CD4-positive, alpha-beta T cell treated with Interleukin-12 subunit alpha and Interleukin-12 subunit beta, for 1 hour (primary cell): ENCODE data around the gene PADI2.
A peak's percentile ranks its signal among the peaks of the same experiment; 100 is the strongest.

ENCODE experiments used
- DNase-seq: peaks from one replicate; pipeline ENCODE4 v3.0.0-alpha.2; 2020

The PADI2 gene

DNA sequence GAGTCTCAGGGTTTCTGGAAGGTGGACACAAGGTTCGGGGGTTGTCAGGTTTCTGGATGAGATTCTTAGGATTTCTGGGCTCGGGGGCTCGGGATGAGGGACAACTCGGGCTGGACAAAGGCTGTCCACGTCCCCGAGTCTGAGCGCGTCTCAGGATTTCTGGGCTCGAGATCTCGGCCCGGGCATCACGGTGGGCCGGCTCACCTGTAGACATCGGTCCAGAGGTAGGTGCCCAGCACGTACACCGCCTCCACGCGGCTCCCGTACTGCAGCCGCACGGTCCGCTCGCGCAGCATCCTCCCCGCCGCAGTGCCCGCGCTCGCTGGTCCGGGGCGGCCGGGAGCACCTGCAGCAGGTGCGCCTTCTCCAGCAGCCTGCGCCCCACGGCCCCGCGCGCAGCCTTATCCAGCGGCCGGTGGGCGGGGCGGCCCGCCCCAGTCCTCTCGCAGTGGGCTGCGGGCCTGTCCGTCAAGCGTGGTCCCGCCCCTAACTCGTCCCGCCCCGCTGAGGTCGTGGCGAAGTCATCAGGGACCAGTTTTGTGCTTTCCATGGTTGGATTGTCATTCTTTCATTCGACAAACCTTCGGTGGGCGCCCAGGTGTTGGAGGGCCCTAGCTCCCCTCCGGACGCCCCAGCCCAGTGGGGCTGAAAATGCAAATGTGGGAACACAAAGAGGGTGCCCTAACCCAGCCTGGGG lies at the start of gene PADI2:
PADI2 (minus strand) TSS at position 376 of the 697 bp plus-strand sequence; CDS start at position 296, 80 bp downstream.
- peak; percentile 52 for DNase-seq

DNA sequence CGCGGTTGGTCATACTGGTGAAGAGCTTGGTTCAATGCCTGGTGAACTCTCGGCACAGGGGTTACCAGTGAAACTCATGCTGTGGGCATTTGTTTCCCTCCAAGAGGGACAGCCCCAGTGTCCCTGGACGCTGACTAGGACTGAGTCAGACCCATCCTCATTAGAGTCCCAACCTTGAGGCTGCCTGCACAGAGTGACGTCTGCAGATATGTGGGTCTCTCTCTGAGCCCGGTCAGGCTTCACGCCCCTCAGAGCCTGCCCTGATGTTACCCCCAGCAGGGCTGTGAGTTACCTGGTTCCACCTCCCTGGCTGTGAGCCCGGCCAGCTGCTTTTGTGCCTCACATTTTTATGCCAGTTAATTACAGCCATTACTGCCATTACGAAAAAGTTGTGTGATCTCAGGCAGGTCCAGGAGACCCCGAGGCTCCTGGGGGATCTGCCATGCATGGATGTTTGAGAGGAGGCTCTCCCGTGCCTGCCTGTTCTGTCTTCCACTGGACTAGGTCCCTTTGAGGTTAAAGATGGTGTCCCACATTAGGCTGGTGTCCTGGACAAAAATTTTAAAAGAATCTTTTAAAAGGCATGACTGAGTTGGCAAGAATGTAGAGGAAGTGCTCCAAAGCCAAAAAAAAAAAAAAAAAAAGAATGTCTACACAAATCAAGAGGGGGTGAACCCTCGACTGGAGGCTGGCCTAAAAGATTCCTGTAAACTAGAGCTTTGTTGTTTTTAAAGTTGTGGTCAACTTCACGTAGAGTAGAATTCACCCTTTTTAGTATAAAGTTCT lies 49.0 kb upstream of the PADI2 start:
- no peak for DNase-seq

DNA sequence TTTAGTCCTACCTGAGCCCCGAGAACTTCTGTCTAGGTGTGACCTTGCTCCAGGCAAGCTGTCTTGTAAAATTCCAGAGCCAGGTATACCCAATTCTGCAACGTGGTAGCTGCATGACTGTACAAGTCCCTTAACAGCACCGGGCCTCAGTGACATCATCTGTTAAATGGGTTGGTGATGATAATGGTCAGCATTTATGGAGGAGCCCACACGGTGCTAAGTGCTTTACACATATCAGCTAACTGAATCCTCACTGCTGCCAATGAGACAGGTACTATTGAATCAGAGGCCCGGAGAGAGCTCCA lies 48.5 kb upstream of the PADI2 start:
- DNase-seq, result no peak

DNA sequence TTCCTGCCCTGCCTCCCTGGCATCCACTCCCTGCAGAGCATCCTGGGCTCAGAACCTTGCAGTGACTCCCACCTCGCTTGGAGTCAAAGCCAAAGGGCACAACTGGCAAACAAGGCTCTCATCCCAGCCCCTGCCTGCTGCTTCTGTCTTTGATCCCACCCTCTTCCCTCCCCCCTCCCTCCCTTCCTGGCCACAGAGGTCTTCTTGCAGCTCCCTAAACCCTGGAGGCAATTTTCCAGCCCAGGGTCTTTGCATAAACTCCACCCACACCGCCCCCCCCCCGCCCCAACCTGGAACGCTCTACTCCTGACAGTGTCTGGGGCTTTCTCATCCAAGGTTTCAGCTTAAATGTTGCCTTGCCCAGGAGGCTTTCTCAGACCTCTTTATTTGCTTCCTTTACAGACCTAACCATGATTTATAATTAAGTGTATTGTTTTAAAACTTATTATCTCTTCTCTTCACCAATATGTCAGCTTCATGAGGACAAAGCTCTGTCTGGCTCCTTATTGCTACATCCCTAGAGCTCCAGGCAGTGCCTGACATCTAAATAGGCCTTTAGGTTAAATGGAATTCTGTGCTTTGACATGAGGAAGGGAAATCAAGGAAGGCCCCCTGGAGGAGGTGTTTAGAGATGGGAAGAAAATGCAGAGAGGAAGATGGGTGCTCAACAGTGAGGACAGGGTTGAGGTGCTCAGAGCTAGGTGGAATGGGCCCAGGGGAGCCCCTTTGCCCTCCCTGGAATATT lies 48.0 kb upstream of the PADI2 start:
- DNase-seq, result no peak

DNA sequence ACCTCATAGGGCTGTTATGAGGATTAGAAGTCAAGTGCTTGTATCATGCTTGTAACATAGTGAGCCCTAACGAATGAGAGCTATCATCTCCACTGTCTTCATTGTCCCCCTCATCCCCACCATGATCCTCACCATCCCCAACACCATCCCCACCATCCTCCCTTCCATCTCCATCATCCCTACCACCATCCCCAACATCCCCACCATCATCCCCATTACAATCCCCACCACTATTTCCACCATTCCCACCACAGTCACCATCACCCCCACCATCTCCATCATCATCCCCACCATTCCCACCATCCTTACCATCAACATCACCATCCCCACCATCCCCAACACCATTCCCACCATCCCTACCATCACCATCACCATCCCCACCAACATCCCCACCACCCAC lies 46.6 kb upstream of the PADI2 start:
- DNase-seq, result no peak

DNA sequence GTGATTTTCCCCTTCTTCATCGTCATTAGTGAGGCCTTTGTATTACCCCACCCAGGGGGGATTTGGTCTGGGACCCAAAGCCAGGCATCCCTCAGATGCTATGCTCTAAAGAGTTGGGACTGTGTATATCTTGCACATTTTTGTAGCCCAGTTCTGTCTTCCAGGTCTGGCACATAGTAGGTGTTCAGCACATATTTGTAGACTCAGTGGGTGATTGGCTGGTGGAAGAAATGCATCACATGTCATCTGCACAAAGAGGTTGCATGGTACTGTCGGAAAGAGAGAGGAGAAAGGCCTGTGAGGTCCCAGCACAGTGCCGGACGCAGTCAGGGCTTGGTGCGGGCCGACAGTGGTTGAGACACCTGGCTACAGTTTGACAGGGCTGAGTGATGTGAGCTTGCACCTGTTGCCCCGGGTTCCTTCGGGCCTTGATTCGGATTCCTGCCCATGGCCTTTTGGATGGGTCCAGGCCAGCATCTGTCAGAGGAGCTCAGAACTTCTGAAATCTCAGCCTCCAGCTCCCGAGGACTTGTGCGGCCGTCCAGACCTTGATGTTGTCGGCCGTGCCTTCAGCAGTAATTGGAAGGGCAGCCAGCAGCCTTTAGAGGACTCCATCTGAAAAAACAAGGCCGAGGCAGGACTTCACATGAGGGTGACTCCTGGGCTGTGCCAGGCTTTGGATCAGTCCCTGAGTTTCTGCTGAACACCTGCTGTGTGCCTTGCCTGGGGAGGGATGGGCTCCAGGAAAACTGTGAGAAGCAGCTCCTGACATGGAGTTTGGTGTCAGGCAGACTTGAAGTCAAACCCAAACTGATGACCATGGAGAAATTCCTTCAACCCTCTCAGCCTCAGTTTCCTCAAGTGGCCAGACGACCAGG lies 44.8 kb upstream of the PADI2 start:
- no peak for DNase-seq

DNA sequence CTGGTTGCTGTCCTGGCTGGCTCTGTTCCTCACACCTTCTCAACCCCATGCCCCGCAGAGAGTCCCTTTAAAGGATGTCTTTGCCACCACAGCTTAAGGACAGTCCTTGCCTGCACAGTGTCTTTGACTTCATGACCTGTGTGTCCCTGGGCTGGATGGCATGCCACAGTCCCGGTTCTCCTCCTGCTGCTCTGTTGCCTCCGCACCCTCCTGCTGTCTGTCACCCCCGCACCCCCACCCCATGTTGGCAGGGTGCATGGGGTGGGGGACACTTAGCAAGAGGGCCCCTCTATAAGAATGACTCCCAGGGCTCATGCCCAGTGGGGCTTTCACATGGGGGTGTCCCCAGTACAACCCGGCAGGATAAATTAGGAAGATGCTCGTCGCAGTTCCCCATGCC lies 44.1 kb upstream of the PADI2 start:
- DNase-seq, result no peak

DNA sequence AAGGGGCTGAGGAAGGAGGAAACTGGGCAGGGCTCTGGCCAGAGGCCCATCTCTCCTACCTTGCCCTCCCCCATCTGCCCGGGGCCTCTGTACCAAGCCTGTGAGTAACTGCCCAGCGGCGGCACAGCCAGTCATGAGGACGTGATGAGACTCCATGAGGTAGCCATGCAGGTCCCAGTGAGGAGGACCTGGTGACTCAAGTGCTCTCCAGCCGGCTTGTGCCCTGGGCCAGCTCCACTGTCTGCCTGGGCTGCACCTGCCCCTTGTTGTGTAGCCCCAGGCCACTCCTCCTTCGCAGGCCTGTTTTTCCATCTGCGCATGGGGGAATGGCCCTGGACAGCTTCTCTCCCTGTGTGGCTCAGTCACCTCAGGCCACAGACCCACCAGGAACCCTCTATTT lies 43.7 kb upstream of the PADI2 start:
- DNase-seq, result no peak

DNA sequence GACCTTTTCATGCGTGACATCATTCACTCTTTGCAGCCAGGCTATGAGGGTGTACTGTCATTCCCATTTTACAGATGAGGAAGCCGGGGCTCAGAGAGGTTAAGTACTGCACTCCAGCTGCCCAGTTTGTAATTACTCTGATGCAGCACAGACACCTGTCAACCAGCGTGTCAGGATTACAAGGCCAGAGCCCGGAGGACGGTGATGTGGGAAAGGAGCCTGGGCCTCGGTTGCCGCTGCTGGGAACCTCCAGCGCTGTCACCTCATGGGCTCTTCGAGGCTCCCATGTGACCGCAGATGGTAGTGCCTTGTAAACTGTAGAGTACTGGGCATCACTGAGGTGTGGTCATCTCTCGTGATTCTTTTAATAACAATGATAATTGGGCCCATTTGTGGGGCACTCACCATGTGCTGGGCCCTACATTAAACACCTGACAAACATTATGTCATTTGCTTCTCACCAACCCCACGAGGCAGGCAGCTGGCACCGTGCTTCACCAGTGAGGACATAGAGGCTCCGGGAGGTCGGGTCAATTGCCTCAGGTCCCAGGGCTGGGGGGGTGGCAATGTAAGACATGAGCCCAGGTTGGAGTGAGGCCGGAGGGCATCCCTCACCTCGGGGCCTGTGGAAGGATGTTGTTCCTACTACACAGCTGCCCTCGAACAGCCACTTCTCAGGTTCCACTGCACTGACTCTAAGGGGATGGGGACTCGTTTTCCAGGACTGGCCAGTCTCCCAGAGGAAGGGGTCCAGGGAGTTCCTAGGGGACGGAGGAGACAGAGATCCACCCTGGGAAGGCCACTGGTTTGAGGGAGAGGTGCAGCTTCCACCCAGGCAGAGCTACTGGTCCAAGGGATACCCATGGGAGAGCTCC lies 42.9 kb upstream of the PADI2 start:
- no peak for DNase-seq

DNA sequence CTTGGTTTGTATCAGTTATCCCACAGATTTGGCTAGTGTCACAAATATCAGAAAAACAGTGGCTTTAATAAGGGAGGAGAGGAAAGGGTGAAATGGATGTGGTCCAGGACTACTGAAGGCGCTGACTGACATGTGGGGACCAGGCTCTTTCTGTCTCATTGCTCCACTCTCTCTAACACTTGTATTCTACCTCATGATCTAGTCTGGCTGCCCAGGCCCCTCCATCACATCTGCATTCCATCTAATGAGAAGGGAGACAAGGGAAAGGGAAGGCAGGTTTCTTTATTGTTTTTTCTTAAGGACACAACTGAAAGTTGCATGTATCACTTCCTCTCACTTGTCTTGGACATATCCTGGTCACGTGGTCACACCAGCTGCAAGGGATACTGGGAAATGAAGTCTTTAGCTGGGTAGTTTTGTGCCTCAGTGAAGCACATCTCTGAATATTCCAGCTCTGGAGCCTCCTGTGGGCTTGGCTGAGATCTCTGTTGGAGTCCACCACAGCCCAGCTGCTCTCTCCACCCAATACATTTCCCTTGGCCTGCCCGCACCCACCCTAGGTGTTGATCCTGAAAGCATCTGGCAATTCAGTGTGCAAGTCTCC lies 42.0 kb upstream of the PADI2 start:
- DNase-seq, result no peak

DNA sequence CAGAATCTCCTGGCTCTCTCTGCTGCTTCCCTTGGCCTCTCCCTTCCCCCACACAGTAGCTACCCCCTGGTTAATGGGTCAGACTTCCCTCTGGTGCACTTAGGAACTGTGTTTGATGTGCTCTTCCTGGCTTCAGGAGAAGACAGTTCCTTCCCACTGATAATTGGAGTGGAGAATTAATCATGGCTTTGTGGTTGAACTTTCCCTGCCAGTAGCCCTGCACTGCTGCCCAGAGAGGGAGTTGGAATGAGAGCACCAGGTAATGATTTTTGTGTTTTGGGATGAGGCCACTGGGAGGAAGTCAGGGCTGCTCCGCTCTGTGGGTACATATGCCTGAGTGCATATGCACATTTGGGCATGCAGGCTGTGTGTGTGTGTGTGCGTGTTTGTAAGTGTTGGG lies 39.7 kb upstream of the PADI2 start:
- no peak for DNase-seq

DNA sequence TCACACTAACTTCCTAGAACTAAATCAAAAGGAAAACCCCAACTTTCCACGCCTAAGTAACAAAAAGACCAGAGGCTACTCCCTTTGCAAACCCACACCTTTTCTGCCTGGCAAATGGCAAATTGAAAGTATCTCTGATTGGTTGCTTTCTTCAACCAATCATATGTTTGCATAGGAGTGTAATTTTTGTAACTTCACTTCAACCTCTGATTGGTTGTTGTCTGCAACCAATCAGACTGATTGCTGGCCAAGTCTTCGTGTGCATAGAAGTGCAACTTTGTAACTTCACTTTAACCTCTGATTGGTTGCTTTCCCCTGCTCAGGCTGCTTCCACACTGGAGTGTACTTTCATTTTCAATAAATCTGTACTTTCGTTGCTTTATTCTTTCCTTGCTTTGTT lies 36.9 kb upstream of the PADI2 start:
- peak; percentile 1 for DNase-seq

DNA sequence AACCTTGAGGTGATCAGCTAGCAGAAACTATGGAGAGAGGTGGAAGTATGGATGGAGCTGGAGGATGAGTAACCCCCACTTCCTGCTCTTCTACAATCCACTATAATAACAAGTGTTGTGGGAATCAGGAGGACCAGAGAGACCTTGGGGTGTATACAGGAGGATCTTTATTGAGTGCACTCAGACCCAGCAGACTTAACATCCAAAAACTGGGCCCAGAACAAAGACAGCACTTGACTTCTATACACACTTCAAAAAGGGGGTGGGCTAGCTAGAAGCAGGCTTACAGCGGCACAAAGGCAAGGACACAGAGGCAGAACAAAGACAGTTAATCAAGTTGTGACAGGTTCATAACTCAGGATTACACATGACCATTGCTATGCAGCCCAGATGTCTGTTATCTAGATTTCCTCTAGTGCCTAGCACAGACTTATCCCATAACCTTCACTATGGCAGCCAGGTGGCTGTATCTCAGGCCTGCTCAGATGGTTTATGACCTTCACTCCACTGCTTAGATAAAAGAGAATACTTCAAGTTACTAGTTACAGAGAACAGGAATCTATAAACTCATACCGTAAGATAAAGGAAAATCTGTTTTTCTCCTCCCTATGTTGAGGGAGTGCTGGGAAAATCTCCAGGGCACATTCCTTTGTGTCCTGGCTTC lies 36.1 kb upstream of the PADI2 start:
- DNase-seq, result no peak

DNA sequence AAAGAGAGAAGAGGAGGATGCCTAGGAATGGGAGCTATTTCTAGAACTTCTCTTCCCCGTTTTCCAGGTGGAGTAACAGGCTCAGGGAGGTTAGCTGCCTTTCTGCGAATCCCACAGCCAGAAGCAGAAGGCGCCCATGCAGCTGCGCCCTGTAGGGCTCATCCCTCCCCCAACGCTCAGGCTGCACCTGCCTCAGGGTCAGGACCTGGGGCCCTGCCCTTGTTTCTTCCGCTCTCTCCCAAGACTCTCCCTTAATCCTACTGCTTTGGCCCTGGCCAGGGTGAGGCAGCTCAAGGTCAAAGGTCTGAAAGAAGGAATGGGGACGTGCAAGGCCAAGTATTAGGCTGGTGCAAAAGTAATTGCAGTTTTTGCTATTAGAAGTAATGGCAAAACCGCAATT lies 30.5 kb upstream of the PADI2 start:
- DNase-seq, result no peak

DNA sequence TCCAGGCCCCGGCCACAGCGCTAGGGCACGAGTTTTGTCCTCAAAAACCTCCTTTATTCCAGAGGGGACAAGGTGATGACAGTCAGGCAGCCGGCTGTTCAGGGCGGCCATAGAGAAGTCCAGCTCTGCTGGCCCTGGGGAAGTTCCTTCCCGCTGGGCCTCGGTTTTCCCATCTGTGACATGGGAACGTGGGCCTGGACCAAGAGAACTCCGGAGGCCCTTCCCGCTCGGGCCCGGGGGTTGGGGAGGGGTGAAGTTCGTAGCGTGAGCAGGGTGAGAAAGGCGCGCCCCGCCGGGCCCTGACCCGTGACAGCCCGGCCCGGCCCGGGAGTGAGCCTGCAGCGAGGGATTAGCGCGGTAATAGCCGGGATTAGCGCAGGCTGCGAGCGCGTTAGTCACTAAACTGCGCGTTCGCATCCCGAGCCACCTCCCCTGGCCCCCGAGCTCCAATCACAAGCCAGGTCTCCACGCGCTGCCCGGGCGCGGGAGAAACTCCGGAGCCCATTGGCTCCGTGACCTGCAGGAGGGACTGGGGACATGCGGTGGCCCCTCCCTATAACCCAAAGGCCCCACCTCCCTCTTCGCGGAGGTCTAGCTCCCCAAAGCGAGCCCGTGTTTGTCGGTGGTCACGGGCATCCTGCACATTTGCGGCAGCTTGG lies 29.8 kb upstream of the PADI2 start:
- DNase-seq, result no peak

DNA sequence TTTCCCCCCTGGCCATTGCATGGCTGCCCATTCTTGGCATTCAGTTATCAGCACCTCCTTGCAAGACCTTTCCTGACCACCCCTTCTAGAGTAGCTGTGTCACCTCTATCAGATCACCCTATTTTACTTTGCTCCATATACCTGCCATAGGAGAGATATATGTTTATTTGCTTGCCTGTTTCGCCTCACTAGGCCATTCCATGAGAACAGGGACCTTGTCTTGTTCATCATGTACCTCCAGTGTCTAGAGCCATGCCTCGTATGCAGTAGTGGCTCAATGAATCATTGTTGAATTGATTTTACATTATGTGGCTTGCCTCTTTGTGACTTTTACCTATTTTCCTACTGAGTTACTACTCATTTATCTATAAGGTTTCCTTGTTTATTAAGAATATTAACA lies 26.4 kb upstream of the PADI2 start:
- DNase-seq, result no peak

DNA sequence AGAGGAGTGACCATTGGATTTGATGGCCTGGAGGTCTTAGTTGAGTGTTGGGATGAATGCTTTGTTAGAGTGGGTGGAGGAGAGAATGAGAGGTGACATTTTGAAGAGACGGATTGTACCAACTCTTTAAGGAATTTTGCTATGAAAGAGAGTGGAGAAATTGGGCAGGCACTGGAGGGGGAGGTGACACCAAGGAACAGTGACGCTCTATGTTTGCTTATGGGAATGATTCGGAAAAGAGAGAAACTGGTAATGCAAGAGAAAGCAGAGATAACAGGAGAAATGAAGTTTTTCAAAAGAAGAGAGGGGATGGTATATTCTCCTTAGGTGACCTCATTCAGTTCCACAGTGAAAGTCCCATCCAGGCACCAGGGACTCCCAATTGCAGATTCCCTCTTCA lies 24.5 kb upstream of the PADI2 start:
- DNase-seq, result no peak

DNA sequence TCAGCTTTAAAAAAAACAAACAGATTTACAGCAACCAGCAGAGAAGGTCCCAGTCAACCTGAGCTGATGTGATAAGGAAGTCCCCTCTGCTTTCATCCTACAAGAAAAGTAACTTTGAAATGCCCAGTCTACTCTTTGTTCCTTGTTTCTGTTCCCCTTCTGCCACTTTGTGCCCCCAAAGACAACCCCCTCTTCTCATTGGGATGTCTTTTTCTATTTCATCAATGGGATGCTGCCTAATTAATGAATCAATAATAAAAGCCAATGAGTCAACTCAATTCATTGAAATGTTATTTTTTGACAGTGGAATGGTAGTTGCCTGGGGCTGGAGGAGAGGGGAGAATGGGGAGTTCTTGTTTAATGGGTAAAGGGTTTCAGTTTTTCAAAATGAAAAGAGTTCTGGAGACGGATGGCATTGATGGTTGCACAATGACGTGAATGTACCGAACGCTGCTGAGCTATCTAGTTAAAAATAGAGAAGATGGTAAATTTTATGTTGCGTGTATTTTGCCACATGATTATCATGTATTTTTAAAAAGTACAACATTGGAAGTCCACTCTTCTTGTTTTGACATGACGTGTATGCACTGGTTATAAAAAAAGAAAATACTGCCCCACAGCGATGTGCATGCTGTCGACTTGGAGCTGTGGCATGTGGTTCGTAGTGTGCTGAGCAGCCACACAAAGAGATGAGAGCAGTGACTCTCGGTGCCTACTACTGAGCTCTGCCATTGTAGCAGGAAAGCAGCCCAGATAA lies 22.4 kb upstream of the PADI2 start:
- DNase-seq, result peak; percentile 12

DNA sequence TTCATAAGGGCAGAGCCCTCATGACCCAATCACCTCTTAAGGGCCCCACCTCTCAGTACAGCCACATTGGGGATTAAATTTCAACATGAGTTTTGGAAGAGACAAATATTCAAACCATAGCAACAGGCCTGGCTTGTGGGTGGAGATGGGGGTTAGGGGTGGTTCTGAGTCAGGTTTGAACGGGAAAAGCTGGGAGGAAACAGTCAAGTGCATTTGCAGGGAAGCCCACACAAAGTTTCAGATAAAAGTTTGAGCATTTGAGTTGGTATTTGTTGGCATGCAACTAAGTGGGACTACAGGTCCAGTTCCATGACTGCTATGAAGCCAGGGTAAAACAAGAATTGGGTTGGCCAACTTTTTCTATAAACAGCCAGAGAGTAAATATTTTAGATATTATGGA lies 21.0 kb upstream of the PADI2 start:
- DNase-seq, result no peak

DNA sequence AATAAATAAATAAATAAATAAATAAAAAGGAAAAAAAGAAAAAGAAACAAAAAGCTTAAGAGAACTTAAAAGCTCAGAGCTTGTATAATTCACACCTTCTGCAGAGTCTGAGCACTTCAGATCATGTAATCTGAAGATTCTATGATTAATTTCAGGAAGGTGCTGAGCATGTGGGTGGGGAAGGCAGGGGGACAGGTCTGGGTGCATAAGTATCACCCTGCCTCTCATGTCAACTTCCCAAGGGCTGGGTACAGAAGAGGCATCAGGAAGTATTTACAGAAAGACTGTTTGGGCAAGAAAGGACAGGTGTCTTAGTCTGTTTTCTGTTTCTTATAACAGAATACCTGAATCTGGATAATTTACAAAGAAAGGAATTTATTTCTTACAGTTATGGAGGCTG lies 20.4 kb upstream of the PADI2 start:
- DNase-seq, result no peak
